WTC11 (cell line): ENCODE measurements around the gene ARID3C. TPM values are rescaled to one million over a fixed set of nuclear protein-coding genes. Genes with fewer than 3 reads are reported as not detected.

Source experiments
- AFF4 ChIP-seq: sonication (generic); formaldehyde crosslinking; IDR thresholded peaks from 2 replicates; pipeline ENCODE4 v1.8.1; 2023; ENCODE audit warnings: mild to moderate bottlenecking, missing genetic modification reagents, borderline replicate concordance
- ATF1 ChIP-seq: sonication (generic); formaldehyde crosslinking; IDR thresholded peaks from 2 replicates; pipeline ENCODE4 v1.8.1; 2023; ENCODE audit warnings: mild to moderate bottlenecking, moderate library complexity, missing genetic modification reagents
- ATF2 ChIP-seq: sonication (generic); formaldehyde crosslinking; IDR thresholded peaks from 2 replicates; pipeline ENCODE4 v1.8.1; 2022; ENCODE audit warnings: low read depth, missing genetic modification reagents, borderline replicate concordance
- E2F4 ChIP-seq: sonication (generic); formaldehyde crosslinking; IDR thresholded peaks from 2 replicates; pipeline ENCODE4 v1.8.1; 2022; ENCODE audit warnings: low read depth, mild to moderate bottlenecking, moderate library complexity, missing genetic modification reagents, borderline replicate concordance
- JUN ChIP-seq: sonication (generic); formaldehyde crosslinking; IDR thresholded peaks from 2 replicates; pipeline ENCODE4 v1.8.0; 2023; ENCODE audit warnings: mild to moderate bottlenecking, missing genetic modification reagents
- KAT7 ChIP-seq: sonication (generic); formaldehyde crosslinking; IDR thresholded peaks from 2 replicates; pipeline ENCODE4 v1.8.1; 2023; ENCODE audit warnings: missing genetic modification reagents, mild to moderate bottlenecking, borderline replicate concordance
- MXD4 ChIP-seq: fragments of 250-450 bp; sonication (Bioruptor Pico); IDR thresholded peaks from 2 replicates; pipeline ENCODE4 v1.8.0; 2021; ENCODE audit warnings: mild to moderate bottlenecking, moderate library complexity, borderline replicate concordance
- OVOL2 ChIP-seq: fragments of 250-450 bp; sonication (Bioruptor Pico); IDR thresholded peaks from 2 replicates; pipeline ENCODE4 v1.9.0; 2021; ENCODE audit warnings: mild to moderate bottlenecking, borderline replicate concordance
- PRDM15 ChIP-seq: sonication (generic); formaldehyde crosslinking; IDR thresholded peaks from 2 replicates; pipeline ENCODE4 v1.8.0; 2022; ENCODE audit warnings: missing genetic modification reagents
- ZBTB21 ChIP-seq: sonication (generic); formaldehyde crosslinking; IDR thresholded peaks from 2 replicates; pipeline ENCODE4 v1.8.1; 2023; ENCODE audit warnings: mild to moderate bottlenecking, missing genetic modification reagents, borderline replicate concordance
- ZNF121 ChIP-seq: sonication (generic); formaldehyde crosslinking; IDR thresholded peaks from 2 replicates; pipeline ENCODE4 v1.8.0; 2023; ENCODE audit warnings: missing genetic modification reagents
- ZNF423 ChIP-seq: fragments of 250-450 bp; sonication (Bioruptor Pico); IDR thresholded peaks from 2 replicates; pipeline ENCODE4 v2.1.2; 2022; ENCODE audit warnings: mild to moderate bottlenecking, moderate library complexity
- ZNF532 ChIP-seq: fragments of 250-450 bp; sonication (Bioruptor Pico); IDR thresholded peaks from 2 replicates; pipeline ENCODE4 v1.9.0; 2021; ENCODE audit warnings: mild to moderate bottlenecking, borderline replicate concordance
- total RNA-seq: library from RNA; stranded (reverse); gene quantifications from 3 replicates; pipeline ENCODE4 v1.2.3, GENCODE V29; 2021
- TF ChIP-seq, protein P1 (sequence below): fragments of 250-450 bp; sonication (Bioruptor Pico); IDR thresholded peaks from 2 replicates; pipeline ENCODE4 v2.1.2; 2022; ENCODE audit warnings: mild to moderate bottlenecking, moderate library complexity
- TF ChIP-seq, protein P2 (sequence below): sonication (generic); formaldehyde crosslinking; IDR thresholded peaks from 2 replicates; pipeline ENCODE4 v1.8.1; 2023; ENCODE audit warnings: mild to moderate bottlenecking, missing genetic modification reagents
- TF ChIP-seq, protein P3 (sequence below): fragments of 250-450 bp; sonication (Bioruptor Pico); IDR thresholded peaks from 2 replicates; pipeline ENCODE4 v1.8.0; 2021; ENCODE audit warnings: mild to moderate bottlenecking

Gene ARID3C
- total RNA-seq, 1 experiment from 2014 or later = 0.15 TPM

DNA sequence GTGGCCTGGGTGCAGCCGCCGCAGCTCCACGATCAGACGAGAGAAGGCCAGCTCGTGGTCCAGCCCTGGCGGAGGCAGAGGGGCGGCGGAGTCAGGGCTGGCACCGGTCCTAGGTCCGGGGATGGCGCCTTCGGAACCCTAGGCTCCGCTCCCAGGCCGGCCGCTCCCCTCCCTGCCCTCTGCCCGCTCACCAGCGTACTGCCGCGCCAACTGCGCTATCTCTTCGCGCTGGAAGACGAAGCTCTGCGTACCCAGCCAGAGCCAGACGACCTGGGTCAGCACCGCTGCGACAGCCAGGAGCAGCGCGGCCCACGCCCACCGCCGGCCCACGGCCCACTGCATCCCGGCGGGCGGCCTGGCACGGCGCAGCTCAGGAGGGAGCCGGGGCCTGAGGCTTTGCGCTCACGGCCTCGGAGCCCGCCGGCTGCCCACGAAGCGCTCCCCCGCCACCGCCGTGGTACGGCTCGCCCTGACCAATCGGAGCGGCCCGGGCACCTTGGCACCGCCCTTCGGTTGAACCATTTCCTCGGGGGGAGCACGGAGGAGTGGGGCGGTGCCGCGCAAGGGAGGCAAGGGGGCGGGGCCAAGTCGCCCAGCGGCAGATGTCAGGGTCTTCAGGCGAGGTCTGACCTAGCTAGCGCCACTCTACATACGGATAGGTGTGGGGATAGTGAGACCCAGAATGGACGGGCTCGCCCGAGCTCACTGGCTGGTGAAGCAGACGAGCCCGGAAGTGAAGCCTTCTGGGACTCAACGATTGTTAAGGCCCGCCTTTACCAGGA lies 8.7 kb upstream of the ARID3C start, which contains the start of gene SIGMAR1 (continued):
- TF ChIP-seq ZNF532 (no peak), MXD4 (CRISPR knock-in tag) (no peak), ZNF121 (CRISPR knock-in tag) (no peak), KAT7 (peak; percentile 89; the same call in 1 of the 2 replicates), E2F4 (no peak), OVOL2 (CRISPR knock-in tag) (no peak), PRDM15 (no peak), ATF2 (no peak), ATF1 (CRISPR knock-in tag) (peak; percentile 82), AFF4 (CRISPR knock-in tag) (0 out of 2 replicates have a peak, but pooled peaks have one; percentile 60), JUN (no peak; the same call in 1 of the 2 replicates), ZNF423 (CRISPR knock-in tag) (no peak), ZBTB21 (peak; percentile 59)
- TF ChIP-seq, protein P1, sequence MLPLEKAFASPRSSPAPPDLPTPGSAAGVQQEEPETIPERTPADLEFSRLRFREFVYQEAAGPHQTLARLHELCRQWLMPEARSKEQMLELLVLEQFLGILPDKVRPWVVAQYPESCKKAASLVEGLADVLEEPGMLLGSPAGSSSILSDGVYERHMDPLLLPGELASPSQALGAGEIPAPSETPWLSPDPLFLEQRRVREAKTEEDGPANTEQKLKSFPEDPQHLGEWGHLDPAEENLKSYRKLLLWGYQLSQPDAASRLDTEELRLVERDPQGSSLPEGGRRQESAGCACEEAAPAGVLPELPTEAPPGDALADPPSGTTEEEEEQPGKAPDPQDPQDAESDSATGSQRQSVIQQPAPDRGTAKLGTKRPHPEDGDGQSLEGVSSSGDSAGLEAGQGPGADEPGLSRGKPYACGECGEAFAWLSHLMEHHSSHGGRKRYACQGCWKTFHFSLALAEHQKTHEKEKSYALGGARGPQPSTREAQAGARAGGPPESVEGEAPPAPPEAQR (CRISPR knock-in tag) = no peak
- TF ChIP-seq, protein P2, sequence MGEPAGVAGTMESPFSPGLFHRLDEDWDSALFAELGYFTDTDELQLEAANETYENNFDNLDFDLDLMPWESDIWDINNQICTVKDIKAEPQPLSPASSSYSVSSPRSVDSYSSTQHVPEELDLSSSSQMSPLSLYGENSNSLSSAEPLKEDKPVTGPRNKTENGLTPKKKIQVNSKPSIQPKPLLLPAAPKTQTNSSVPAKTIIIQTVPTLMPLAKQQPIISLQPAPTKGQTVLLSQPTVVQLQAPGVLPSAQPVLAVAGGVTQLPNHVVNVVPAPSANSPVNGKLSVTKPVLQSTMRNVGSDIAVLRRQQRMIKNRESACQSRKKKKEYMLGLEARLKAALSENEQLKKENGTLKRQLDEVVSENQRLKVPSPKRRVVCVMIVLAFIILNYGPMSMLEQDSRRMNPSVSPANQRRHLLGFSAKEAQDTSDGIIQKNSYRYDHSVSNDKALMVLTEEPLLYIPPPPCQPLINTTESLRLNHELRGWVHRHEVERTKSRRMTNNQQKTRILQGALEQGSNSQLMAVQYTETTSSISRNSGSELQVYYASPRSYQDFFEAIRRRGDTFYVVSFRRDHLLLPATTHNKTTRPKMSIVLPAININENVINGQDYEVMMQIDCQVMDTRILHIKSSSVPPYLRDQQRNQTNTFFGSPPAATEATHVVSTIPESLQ (CRISPR knock-in tag) = no peak
- TF ChIP-seq, protein P3, sequence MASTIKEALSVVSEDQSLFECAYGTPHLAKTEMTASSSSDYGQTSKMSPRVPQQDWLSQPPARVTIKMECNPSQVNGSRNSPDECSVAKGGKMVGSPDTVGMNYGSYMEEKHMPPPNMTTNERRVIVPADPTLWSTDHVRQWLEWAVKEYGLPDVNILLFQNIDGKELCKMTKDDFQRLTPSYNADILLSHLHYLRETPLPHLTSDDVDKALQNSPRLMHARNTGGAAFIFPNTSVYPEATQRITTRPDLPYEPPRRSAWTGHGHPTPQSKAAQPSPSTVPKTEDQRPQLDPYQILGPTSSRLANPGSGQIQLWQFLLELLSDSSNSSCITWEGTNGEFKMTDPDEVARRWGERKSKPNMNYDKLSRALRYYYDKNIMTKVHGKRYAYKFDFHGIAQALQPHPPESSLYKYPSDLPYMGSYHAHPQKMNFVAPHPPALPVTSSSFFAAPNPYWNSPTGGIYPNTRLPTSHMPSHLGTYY = no peak
